ENCODE data around the gene PDP2. TPM values are rescaled to one million over a fixed set of nuclear protein-coding genes. Genes with fewer than 3 reads are reported as not detected.

The PDP2 gene
- total RNA-seq, 1 donor from 2014 or later: 18.3 TPM

DNA sequence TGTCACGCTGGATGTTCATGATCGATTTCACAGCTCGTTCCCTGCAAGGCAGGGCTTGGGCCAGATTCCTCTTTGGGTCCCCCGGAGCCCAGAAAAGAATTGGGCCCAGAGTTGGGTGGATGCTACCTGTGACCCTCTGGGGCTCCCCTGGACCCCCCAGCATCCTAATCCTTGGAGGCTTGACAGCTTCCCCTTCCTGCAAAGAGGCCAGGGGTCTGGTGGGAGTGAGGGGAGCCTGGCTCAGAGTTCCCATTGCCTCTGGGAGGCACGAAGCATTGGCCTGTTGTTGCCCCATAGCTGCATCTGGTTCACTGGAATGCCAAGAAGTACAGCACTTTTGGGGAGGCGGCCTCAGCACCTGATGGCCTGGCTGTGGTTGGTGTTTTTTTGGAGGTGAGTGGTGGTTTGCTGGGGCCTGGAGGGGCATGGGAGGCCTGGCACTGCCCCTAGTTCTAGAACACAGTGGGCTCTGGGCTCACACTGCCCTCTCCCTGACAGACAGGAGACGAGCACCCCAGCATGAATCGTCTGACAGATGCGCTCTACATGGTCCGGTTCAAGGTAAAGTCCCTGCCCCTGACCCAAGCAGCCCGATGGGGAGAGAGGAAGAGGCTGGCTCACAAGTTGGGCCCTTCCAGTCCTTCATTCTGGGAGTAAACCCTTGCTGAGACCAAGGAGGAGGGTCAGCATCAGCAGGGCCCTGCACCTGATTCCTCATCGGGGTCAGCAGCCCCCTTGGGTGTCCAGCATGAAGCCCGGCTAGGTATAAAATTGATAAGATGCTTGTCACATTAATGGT lies 28.9 kb upstream of the PDP2 start:
- Mint-ChIP-seq H3K9me3 (ENCODE audit: unreplicated experiment) (peaks cover 4% of the 10 kb centered on the region), H3K27me3 (ENCODE audit: unreplicated experiment) (peaks cover 1% of the 10 kb centered on the region), H3K4me3 (ENCODE audit: unreplicated experiment) (no peak overlapping the region), H3K36me3 (ENCODE audit: unreplicated experiment) (no peaks in the 10 kb centered on the region), H3K4me1 (ENCODE audit: low read depth, unreplicated experiment) (peaks cover 1% of the 10 kb centered on the region), H3K27ac (ENCODE audit: unreplicated experiment) (peak overlapping the region; percentile 52)
- no peak for DNase-seq
- TF ChIP-seq, protein P1, sequence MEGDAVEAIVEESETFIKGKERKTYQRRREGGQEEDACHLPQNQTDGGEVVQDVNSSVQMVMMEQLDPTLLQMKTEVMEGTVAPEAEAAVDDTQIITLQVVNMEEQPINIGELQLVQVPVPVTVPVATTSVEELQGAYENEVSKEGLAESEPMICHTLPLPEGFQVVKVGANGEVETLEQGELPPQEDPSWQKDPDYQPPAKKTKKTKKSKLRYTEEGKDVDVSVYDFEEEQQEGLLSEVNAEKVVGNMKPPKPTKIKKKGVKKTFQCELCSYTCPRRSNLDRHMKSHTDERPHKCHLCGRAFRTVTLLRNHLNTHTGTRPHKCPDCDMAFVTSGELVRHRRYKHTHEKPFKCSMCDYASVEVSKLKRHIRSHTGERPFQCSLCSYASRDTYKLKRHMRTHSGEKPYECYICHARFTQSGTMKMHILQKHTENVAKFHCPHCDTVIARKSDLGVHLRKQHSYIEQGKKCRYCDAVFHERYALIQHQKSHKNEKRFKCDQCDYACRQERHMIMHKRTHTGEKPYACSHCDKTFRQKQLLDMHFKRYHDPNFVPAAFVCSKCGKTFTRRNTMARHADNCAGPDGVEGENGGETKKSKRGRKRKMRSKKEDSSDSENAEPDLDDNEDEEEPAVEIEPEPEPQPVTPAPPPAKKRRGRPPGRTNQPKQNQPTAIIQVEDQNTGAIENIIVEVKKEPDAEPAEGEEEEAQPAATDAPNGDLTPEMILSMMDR (IDR thresholded peaks at IDR 0.05; ENCODE audit: partially characterized antibody, unreplicated experiment): no peak

DNA sequence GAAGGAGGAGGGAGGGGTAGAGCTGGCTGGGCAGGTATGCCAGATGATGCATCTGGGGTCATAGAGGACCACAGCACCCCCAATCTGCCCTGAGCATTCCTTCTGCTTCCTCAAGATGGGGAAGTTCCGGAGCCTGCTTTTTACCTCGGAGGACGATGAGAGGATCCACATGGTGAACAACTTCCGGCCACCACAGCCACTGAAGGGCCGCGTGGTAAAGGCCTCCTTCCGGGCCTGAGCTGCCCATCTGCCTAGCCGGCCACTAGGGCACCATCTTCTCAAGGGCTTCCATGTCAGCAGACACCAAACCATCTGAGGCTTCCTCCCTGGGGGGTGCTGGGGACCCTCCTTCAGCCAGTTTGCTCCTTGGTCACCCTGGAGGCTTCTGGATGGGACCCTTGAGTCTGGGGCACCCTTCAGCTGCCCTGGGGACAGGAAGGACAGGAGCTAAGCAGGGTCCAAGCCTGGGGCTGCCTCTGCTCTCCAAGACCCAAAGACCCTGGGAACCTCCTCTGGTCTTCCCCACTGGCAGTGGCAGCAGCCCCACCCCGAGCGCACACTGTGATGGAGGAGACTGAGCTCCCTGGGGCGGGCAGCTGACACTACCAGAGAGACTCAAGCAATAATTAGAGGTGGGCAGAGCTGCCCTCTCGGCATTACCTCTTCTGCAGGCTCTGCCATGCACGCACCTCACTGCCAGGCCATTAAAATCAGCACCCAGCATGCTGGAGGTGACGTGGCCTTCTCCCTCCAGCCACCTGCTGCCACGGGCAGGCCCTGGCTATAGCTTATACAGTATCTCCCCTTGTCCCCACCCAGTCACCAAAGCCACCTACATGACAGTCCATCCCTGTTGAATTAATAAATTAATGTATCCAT lies 26.8 kb upstream of the PDP2 start:
- Mint-ChIP-seq H3K27me3 (ENCODE audit: unreplicated experiment) (peaks cover 1% of the 10 kb centered on the region), H3K4me3 (ENCODE audit: unreplicated experiment) (no peak overlapping the region)

DNA sequence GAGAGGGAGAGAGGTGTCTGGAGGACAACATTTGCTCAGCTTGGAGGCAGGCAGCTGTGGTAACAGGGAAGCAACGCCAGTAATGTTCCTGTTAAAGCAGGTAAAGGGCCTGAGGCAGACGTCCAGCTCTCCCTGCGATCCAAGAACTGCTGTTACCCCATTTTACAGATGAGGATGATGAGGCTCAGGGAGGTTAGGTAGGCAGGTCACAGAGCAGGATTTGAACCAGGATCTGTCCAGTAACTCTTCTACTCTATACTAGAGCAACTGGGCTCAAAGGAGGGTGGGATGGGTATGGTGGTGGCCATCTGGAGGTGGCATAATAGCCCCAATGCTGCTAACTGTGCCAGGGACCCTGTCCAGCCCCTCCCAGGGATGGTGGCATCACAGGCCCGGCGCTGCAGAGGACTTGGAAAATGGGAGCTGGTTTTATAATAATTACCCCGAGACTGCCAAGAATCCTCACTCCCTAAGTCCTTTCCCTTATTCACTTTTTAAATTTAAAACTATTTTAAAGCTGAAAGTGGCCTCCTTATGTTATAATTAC lies 24.1 kb upstream of the PDP2 start:
- Mint-ChIP-seq H3K27ac (ENCODE audit: unreplicated experiment) (no peak overlapping the region), H3K9me3 (ENCODE audit: unreplicated experiment) (peaks cover 4% of the 10 kb centered on the region), H3K27me3 (ENCODE audit: unreplicated experiment) (peaks cover 2% of the 10 kb centered on the region), H3K4me3 (ENCODE audit: unreplicated experiment) (no peak overlapping the region), H3K4me1 (ENCODE audit: low read depth, unreplicated experiment) (no peaks in the 10 kb centered on the region), H3K36me3 (ENCODE audit: unreplicated experiment) (no peaks in the 10 kb centered on the region)
- DNase-seq: no peak
- TF ChIP-seq, protein P1 (IDR thresholded peaks at IDR 0.05; ENCODE audit: partially characterized antibody, unreplicated experiment): no peak

More for the DNA sequence above, 26.8 kb upstream of the PDP2 start:
- Mint-ChIP-seq H3K4me1 (ENCODE audit: low read depth, unreplicated experiment) (no peaks in the 10 kb centered on the region), H3K27ac (ENCODE audit: unreplicated experiment) (no peak overlapping the region), H3K9me3 (ENCODE audit: unreplicated experiment) (peaks cover 4% of the 10 kb centered on the region), H3K36me3 (ENCODE audit: unreplicated experiment) (no peaks in the 10 kb centered on the region)
- TF ChIP-seq, protein P1 (IDR thresholded peaks at IDR 0.05; ENCODE audit: partially characterized antibody, unreplicated experiment): no peak
- DNase-seq: no peak

DNA sequence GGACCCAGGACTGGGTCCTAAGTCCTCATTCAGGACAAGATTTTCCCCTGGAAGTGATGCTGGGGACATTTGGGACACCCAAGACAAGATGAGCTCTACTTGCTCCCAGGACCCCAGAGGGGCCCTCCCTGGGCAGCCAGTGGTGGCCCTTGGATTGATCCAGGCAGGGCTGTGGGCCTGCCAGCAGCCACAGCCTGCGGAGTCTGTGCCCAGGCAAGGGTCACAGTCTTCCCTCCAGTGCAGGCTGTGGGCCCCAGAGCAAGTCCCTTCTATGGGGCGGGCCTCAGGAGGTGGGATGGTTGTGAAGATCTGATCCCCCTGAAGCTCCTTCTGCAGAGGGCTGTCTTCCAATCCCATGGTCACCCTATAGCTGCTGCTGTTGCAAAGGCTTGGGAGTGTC lies 23.5 kb upstream of the PDP2 start:
- H3K27ac Mint-ChIP-seq (ENCODE audit: unreplicated experiment): peak overlapping the region; percentile 39
- H3K4me3 Mint-ChIP-seq (ENCODE audit: unreplicated experiment): no peak overlapping the region
- peaks cover 4% of the 10 kb centered on the region for H3K9me3 Mint-ChIP-seq (ENCODE audit: unreplicated experiment)
- H3K27me3 Mint-ChIP-seq (ENCODE audit: unreplicated experiment): peaks cover 2% of the 10 kb centered on the region
- TF ChIP-seq, protein P1 (IDR thresholded peaks at IDR 0.05; ENCODE audit: partially characterized antibody, unreplicated experiment): no peak
- H3K36me3 Mint-ChIP-seq (ENCODE audit: unreplicated experiment): no peaks in the 10 kb centered on the region
- no peaks in the 10 kb centered on the region for H3K4me1 Mint-ChIP-seq (ENCODE audit: low read depth, unreplicated experiment)
- no peak for DNase-seq

Measured in glutamatergic neuron (in vitro differentiated cells).